HepG2 (cell line): ENCODE results near the gene TOMM40L.

Source experiments
- CHD4 ChIP-seq: fragments of 200-600 bp; sonication (generic); IDR thresholded peaks from 2 replicates; pipeline ENCODE4 v1.7.0; 2017; ENCODE audit warnings: mild to moderate bottlenecking, low read length, borderline replicate concordance
- EP300 ChIP-seq, 3 experiments: sonication (generic) in 1 of 3; formaldehyde crosslinking in 1 of 3; IDR thresholded peaks; 2 replicates each; pipeline versions ENCODE4 v1.5.1 to v1.6.1; 2011 to 2020; ENCODE audit warnings: low read depth in 2 of 3, low read length in 2 of 3, borderline replicate concordance in 1 of 3, improper control_type of control experiment in 1 of 3, mild to moderate bottlenecking in 1 of 3, missing genetic modification reagents in 1 of 3, moderate library complexity in 1 of 3
- FOXP1 ChIP-seq, 2 experiments: fragments of 450-650 bp in 1 of 2; IDR thresholded peaks; 2 replicates each; pipeline ENCODE4 v1.6.1; 2017 to 2018; ENCODE audit warnings: antibody characterized with exemption in 1 of 2
- KMT2A ChIP-seq: sonication (generic); formaldehyde crosslinking; IDR thresholded peaks from 2 replicates; pipeline ENCODE4 v1.4.0; 2020; ENCODE audit warnings: missing genetic modification reagents
- RXRA ChIP-seq: sonication (generic); formaldehyde crosslinking; IDR thresholded peaks from 2 replicates; pipeline ENCODE4 v1.5.1; 2020; ENCODE audit warnings: missing genetic modification reagents
- YY1 ChIP-seq: IDR thresholded peaks from 2 replicates; pipeline ENCODE4 v1.6.1; 2011; ENCODE audit warnings: low read length, low read depth, moderate library complexity, mild to moderate bottlenecking; ENCODE audit not compliant: insufficient read depth, insufficient replicate concordance
- ZNF569 ChIP-seq: sonication (generic); formaldehyde crosslinking; IDR thresholded peaks from 2 replicates; pipeline ENCODE4 v1.5.0; 2020; ENCODE audit warnings: mild to moderate bottlenecking, missing genetic modification reagents, moderate library complexity, borderline replicate concordance
- TF ChIP-seq, protein P1 (sequence below): sonication (generic); formaldehyde crosslinking; IDR thresholded peaks from 2 replicates; pipeline ENCODE4 v1.5.0; 2020; ENCODE audit warnings: mild to moderate bottlenecking, missing genetic modification reagents, moderate library complexity
- TF ChIP-seq, protein P2 (sequence below): sonication (generic); formaldehyde crosslinking; IDR thresholded peaks from 2 replicates; pipeline ENCODE4 v1.4.0; 2020; ENCODE audit warnings: low read depth, mild to moderate bottlenecking, missing genetic modification reagents

DNA sequence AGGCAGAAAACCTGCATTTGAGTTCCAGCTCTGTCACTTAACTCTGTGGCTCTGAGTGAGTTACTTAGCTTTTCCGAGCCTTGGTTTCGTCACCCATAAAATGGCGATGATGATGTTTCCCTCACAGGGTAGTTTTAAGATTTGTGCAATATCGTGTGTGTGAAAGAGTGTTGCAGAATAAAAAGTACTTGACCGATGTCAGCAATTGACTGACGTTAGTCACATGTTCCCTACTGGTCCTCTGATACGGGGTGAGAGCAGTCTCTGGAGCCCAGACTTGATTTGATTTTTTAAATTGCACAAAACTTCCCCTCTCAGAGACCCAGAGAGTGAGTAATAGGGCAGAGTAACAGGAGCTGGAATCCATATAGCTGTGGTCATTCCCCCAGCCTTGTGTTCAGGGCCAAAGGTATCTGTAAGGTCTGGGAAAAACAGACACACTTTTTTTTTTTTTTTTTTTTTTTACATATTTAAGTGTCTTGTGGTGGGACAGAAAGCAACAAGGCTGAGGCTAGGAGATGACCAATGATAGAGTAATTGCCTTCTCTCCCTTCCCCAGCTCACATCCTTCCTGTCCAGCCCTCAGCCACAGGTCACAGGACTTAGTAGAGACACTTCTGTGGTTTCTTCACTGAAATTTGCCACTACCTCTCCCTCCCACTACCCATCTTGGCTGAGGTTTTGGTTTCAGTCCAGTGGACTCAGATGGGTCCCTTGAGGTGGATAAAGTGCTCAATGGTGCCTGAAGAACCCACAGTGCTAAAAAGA is 8.7 kb upstream of the TOMM40L start:
- no peak for TF ChIP-seq RXRA (CRISPR knock-in tag)
- TF ChIP-seq, protein P1, sequence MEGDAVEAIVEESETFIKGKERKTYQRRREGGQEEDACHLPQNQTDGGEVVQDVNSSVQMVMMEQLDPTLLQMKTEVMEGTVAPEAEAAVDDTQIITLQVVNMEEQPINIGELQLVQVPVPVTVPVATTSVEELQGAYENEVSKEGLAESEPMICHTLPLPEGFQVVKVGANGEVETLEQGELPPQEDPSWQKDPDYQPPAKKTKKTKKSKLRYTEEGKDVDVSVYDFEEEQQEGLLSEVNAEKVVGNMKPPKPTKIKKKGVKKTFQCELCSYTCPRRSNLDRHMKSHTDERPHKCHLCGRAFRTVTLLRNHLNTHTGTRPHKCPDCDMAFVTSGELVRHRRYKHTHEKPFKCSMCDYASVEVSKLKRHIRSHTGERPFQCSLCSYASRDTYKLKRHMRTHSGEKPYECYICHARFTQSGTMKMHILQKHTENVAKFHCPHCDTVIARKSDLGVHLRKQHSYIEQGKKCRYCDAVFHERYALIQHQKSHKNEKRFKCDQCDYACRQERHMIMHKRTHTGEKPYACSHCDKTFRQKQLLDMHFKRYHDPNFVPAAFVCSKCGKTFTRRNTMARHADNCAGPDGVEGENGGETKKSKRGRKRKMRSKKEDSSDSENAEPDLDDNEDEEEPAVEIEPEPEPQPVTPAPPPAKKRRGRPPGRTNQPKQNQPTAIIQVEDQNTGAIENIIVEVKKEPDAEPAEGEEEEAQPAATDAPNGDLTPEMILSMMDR = no peak
- no peak for TF ChIP-seq ZNF569
- no peak for TF ChIP-seq YY1
- TF ChIP-seq CHD4 = no peak
- TF ChIP-seq, protein P2, sequence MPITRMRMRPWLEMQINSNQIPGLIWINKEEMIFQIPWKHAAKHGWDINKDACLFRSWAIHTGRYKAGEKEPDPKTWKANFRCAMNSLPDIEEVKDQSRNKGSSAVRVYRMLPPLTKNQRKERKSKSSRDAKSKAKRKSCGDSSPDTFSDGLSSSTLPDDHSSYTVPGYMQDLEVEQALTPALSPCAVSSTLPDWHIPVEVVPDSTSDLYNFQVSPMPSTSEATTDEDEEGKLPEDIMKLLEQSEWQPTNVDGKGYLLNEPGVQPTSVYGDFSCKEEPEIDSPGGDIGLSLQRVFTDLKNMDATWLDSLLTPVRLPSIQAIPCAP (CRISPR knock-in tag) = no peak
- no peak for TF ChIP-seq KMT2A (CRISPR knock-in tag)
- TF ChIP-seq EP300 (IDR thresholded peaks at IDR 0.05; ENCODE audit: low read depth in 2 of 2, low read length in 2 of 2) = 0 out of 4 replicates have a peak, but pooled peaks of 1 of the 2 experiments have one; percentile 16
- TF ChIP-seq EP300 (CRISPR knock-in tag; IDR thresholded peaks at IDR 0.05; ENCODE audit: borderline replicate concordance) = no peak
- TF ChIP-seq FOXP1 (IDR thresholded peaks at IDR 0.05) = no peak
- TF ChIP-seq FOXP1 (CRISPR knock-in tag; IDR thresholded peaks at IDR 0.05) = no peak
